Measurements from ENCODE around the gene STIL. TPM values are rescaled to one million over a fixed set of nuclear protein-coding genes. Genes with fewer than 3 reads are reported as not detected.
A peak's percentile ranks its signal among the peaks of the same experiment; 100 is the strongest.

Gene STIL
- total and polyA plus RNA-seq, 2 of the 13 experiments (the other 11 are each of a cell fraction or from before 2014, with no cell fraction given), result 13.7 to 18.6 TPM

DNA sequence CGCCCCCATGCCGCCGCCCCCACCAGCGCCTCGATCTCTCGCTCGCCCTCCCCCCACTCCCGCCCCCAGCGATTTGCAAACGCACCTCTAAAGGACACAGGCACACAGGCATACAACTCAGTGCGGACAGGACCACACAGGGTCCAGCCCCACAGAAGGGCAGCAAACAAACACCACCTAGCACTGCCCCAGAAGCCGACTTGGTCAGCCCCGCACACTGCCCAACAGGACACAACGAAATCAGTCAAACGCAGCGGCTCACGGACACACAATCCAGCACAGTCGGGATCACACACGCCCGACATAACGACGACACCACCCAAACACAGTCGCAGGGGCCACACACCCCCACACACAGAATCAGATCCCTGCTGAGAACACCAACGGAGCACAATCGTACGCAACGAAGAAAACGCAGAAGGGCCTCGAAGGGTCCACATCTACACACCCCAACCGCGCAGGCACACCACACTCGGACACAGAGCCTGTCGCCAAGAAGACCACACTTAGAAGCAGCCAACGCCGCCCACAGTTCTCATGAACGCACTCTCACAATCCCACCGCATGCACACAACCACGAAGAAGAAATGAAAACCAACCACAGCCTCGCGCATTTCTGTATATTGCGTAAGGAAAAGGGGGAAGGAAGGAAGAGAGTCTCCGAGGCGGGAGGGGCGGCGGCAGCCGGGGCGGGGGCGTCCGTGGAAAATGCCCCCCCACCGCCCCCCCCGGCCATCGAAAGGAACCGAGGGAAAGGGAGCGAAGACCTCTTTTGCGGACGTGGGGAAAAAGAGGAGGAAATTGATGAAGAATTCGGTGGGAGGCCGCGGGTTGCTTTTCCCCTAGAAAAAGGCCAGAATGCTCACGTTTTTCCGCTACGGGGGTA is 82.4 kb downstream of the STIL start:
- no peak overlapping the region for H3K27ac ChIP-seq (ENCODE audit: extremely low read length, insufficient read depth, low read length)
- no peak for FAIRE-seq
- no peak overlapping the region for H2AFZ ChIP-seq (ENCODE audit: low read length)
- 49% methylated on average over 60 of the region's 62 CpGs for WGBS (ENCODE audit: low lambda C conversion rate)
- peak; percentile 96 for TF ChIP-seq ZFP36 (IDR thresholded peaks at IDR 0.05; ENCODE audit: borderline replicate concordance, low read depth, low read length, partially characterized antibody)
- 0 out of 2 replicates have a peak, but pooled peaks have one; percentile 8 for TF ChIP-seq EZH2 (conservative IDR thresholded peaks at IDR 0.05; ENCODE audit: low read depth, low read length)
- peak; percentile 38; the same call in 1 of the 2 replicates for TF ChIP-seq CEBPB (IDR thresholded peaks at IDR 0.05; ENCODE audit: borderline replicate concordance, low read depth, low read length)
- TF ChIP-seq BCL6 (CRISPR knock-in tag; IDR thresholded peaks at IDR 0.05), result no peak
- TF ChIP-seq RNF2 (conservative IDR thresholded peaks at IDR 0.05; ENCODE audit: low read depth), result peak; percentile 100
- peak; percentile 98 for TF ChIP-seq CBX2 (IDR thresholded peaks at IDR 0.05; ENCODE audit: low read depth, low read length)
- TF ChIP-seq CBX2 (CRISPR knock-in tag; IDR thresholded peaks at IDR 0.05; ENCODE audit: low read depth), result peak; percentile 98; the same call in 1 of the 2 replicates
- TF ChIP-seq SOX13 (IDR thresholded peaks at IDR 0.05), result peak; percentile 15; the same call in 1 of the 2 replicates
- TF ChIP-seq SOX13 (CRISPR knock-in tag; conservative IDR thresholded peaks at IDR 0.05 in 1 of 2, IDR thresholded peaks at IDR 0.05 in 1 of 2), result no peak
- TF ChIP-seq HDAC1 (CRISPR knock-in tag; IDR thresholded peaks at IDR 0.05), result no peak
- TF ChIP-seq JDP2 (CRISPR knock-in tag; IDR thresholded peaks at IDR 0.05; ENCODE audit: borderline replicate concordance), result no peak
- peak; percentile 90; the same call in 1 of the 2 replicates for TF ChIP-seq SCMH1 (CRISPR knock-in tag; IDR thresholded peaks at IDR 0.05; ENCODE audit: borderline replicate concordance)
- H3K4me2 ChIP-seq (ENCODE audit: low read depth, low read length), result no peak overlapping the region
- H3K4me3 ChIP-seq (replicated peaks in 1 of 3; ENCODE audit: insufficient read depth in 1 of 3, low read depth in 2 of 3, low read length in 3 of 3), result no peak overlapping the region
- BruUV-seq (replicated peaks), result no TSS peak
- no peaks in the 10 kb centered on the region for H4K20me1 ChIP-seq (ENCODE audit: insufficient read depth, low read length)
- H3K4me1 ChIP-seq (ENCODE audit: insufficient read depth, low read length), result peaks cover 15% of the 10 kb centered on the region
- ATAC-seq, result no peak; the same call in 2 of the 3 replicates
- DNase-seq (ENCODE audit: low spot score), result no peak
- peaks cover 17 to 95% of the 10 kb centered on the region in 2 experiments for H3K27me3 ChIP-seq (ENCODE audit: control insufficient read depth in 1 of 2, insufficient read depth in 2 of 2, low read length in 2 of 2)
- CTCF ChIA-PET (ENCODE audit: low intra/inter-chr PET ratio, low total read pairs), result no interaction called here
- no peaks in the 10 kb centered on the region for H3K9me3 ChIP-seq (ENCODE audit: low read length)
- intact Hi-C loops (cut with micrococcal nuclease; ENCODE audit: unreplicated experiment), result no loop called here
- no peak overlapping the region for H3K9ac ChIP-seq (ENCODE audit: insufficient read depth, low read depth, low read length)
- POLR2A ChIA-PET, result no interaction called here
- H3K36me3 ChIP-seq (replicated peaks in 1 of 2; ENCODE audit: control insufficient read depth in 1 of 2, insufficient read depth in 2 of 2, low read length in 2 of 2), result no peaks in the 10 kb centered on the region
- no peaks in the 10 kb centered on the region for H3K79me2 ChIP-seq (ENCODE audit: insufficient read depth, low read length)
- in situ Hi-C loops (cut with HindIII; ENCODE audit: extremely low pct_ligation_motif_present, low pct_unique_long_range_greater_than_20kb), result no loop called here

All from HepG2 (cell line).